H9 (cell line): ENCODE measurements around the gene NEGR1. TPM values are rescaled to one million over a fixed set of nuclear protein-coding genes. Genes with fewer than 3 reads are reported as not detected.

Experiments
- DNase-seq: peaks from one replicate; pipeline ENCODE4 v3.0.0-alpha.2; 2017
- H2AFZ ChIP-seq: one replicate; pipeline ENCODE4 v1.6.1; 2013; ENCODE audit warnings: mild to moderate bottlenecking, low read length, control low read depth, moderate library complexity
- H2AK5ac ChIP-seq: 2 replicates; pipeline ENCODE4 v1.6.1; 2013; ENCODE audit warnings: low read length, control low read depth, mixed read lengths; ENCODE audit not compliant: insufficient read length
- H2BK120ac ChIP-seq: one replicate; pipeline ENCODE4 v1.6.1; 2013; ENCODE audit warnings: low read depth, mild to moderate bottlenecking, low read length, control low read depth, inconsistent platforms; ENCODE audit not compliant: poor library complexity, severe bottlenecking
- H2BK12ac ChIP-seq: 2 replicates; pipeline ENCODE4 v1.6.1; 2013; ENCODE audit warnings: low read length, control low read depth, mixed read lengths, low read depth; ENCODE audit not compliant: insufficient read length
- H2BK15ac ChIP-seq: 2 replicates; pipeline ENCODE4 v1.6.1; 2013; ENCODE audit warnings: low read depth, low read length, control low read depth
- H2BK20ac ChIP-seq: one replicate; pipeline ENCODE4 v1.6.1; 2013; ENCODE audit warnings: low read depth, mild to moderate bottlenecking, low read length, control low read depth, inconsistent platforms; ENCODE audit not compliant: poor library complexity, severe bottlenecking
- H2BK5ac ChIP-seq: 2 replicates; pipeline ENCODE4 v1.6.1; 2013; ENCODE audit warnings: low read length, control low read depth, mixed read lengths; ENCODE audit not compliant: insufficient read length
- H3K14ac ChIP-seq: 2 replicates; pipeline ENCODE4 v1.6.1; 2013; ENCODE audit warnings: low read length, control low read depth; ENCODE audit not compliant: insufficient read depth
- H3K18ac ChIP-seq: 2 replicates; pipeline ENCODE4 v1.6.1; 2013; ENCODE audit warnings: low read depth, mild to moderate bottlenecking, mixed read lengths, low read length, control low read depth; ENCODE audit not compliant: insufficient read length
- H3K23ac ChIP-seq: 2 replicates; pipeline ENCODE4 v1.6.1; 2013; ENCODE audit warnings: low read length, control low read depth, mixed read lengths, low read depth; ENCODE audit not compliant: insufficient read length
- H3K23me2 ChIP-seq: 2 replicates; pipeline ENCODE4 v1.6.1; 2013; ENCODE audit warnings: low read depth, mild to moderate bottlenecking, mixed read lengths, low read length, control low read depth; ENCODE audit not compliant: insufficient read length, poor library complexity, severe bottlenecking
- H3K27ac ChIP-seq: 2 replicates; pipeline ENCODE4 v1.5.1; 2013; ENCODE audit warnings: low read length, control low read depth, mixed read lengths, low read depth; ENCODE audit not compliant: insufficient read length
- H3K27me3 ChIP-seq: 2 replicates; pipeline ENCODE4 v1.6.1; 2013; ENCODE audit warnings: low read length, control low read depth, inconsistent platforms; ENCODE audit not compliant: insufficient read depth
- H3K4ac ChIP-seq: 2 replicates; pipeline ENCODE4 v1.6.1; 2013; ENCODE audit warnings: low read depth, mild to moderate bottlenecking, control low read depth, inconsistent platforms, low read length, moderate library complexity
- H3K4me1 ChIP-seq: 2 replicates; pipeline ENCODE4 v1.6.1; 2013; ENCODE audit warnings: low read length, control low read depth, inconsistent platforms; ENCODE audit not compliant: insufficient read depth
- H3K4me2 ChIP-seq: 2 replicates; pipeline ENCODE4 v1.6.1; 2013; ENCODE audit warnings: low read length, control low read depth, mixed read lengths; ENCODE audit not compliant: insufficient read length, insufficient read depth
- H3K56ac ChIP-seq: 2 replicates; pipeline ENCODE4 v1.6.1; 2013; ENCODE audit warnings: low read depth, mild to moderate bottlenecking, mixed read lengths, low read length, control low read depth; ENCODE audit not compliant: insufficient read length
- H3K79me1 ChIP-seq: 2 replicates; pipeline ENCODE4 v1.6.1; 2013; ENCODE audit warnings: low read depth, mild to moderate bottlenecking, moderate library complexity, low read length, control low read depth, inconsistent platforms; ENCODE audit not compliant: insufficient read depth, poor library complexity, severe bottlenecking
- H3K79me2 ChIP-seq: 2 replicates; pipeline ENCODE4 v1.6.1; 2013; ENCODE audit warnings: low read length, control low read depth, inconsistent platforms; ENCODE audit not compliant: insufficient read depth
- H3K9ac ChIP-seq: 2 replicates; pipeline ENCODE4 v1.6.1; 2013; ENCODE audit warnings: low read length, control low read depth, mixed read lengths; ENCODE audit not compliant: insufficient read length; ENCODE audit errors: extremely low read depth
- H3K9me3 ChIP-seq: one replicate; pipeline ENCODE4 v1.6.1; 2013; ENCODE audit warnings: low read depth, low read length, inconsistent platforms; ENCODE audit not compliant: control insufficient read depth
- H3T11ph ChIP-seq: one replicate; pipeline ENCODE4 v1.6.1; 2013; ENCODE audit warnings: mild to moderate bottlenecking, low read length, control low read depth, inconsistent platforms
- H4K20me1 ChIP-seq: one replicate; pipeline ENCODE4 v1.6.1; 2013; ENCODE audit not compliant: control insufficient read depth, insufficient read length, insufficient read depth
- H4K5ac ChIP-seq: 2 replicates; pipeline ENCODE4 v1.6.1; 2013; ENCODE audit warnings: low read depth, mild to moderate bottlenecking, mixed read lengths, low read length, control low read depth; ENCODE audit not compliant: insufficient read length
- H4K8ac ChIP-seq: replicated peaks from 2 replicates; pipeline ENCODE4 v1.6.1; 2013; ENCODE audit warnings: low read length, control low read depth, mixed read lengths, low read depth; ENCODE audit not compliant: insufficient read length
- H4K91ac ChIP-seq: 2 replicates; pipeline ENCODE4 v1.6.1; 2013; ENCODE audit warnings: low read depth, mild to moderate bottlenecking, moderate library complexity, mixed read lengths, low read length, control low read depth; ENCODE audit not compliant: insufficient read length
- H3K27ac Mint-ChIP-seq, 3 experiments: 2 replicates in 2 of 3; 3 replicates in 1 of 3; pipeline ENCODE4 v1.8.0; 2020 to 2021; ENCODE audit warnings: mixed read lengths in 3 of 3, mild to moderate bottlenecking in 1 of 3, moderate library complexity in 1 of 3
- H3K27me3 Mint-ChIP-seq: 2 replicates; pipeline ENCODE4 v1.8.0; 2021; ENCODE audit warnings: low read depth, mild to moderate bottlenecking, moderate library complexity, mixed read lengths
- H3K36me3 Mint-ChIP-seq, 3 experiments: 2 replicates in 2 of 3; 3 replicates in 1 of 3; pipeline ENCODE4 v1.8.0; 2020 to 2021; ENCODE audit warnings: low read depth in 3 of 3, mixed read lengths in 3 of 3; ENCODE audit not compliant: insufficient read depth in 1 of 3
- H3K4me1 Mint-ChIP-seq, 2 experiments: 2 replicates each; pipeline ENCODE4 v1.8.0; 2020; ENCODE audit warnings: mixed read lengths in 2 of 2
- H3K4me3 Mint-ChIP-seq, 2 experiments: 2 replicates in 1 of 2; 3 replicates in 1 of 2; pipeline ENCODE4 v1.8.0; 2020 to 2021; ENCODE audit warnings: mild to moderate bottlenecking in 2 of 2, mixed read lengths in 2 of 2, moderate library complexity in 1 of 2
- H3K9me3 Mint-ChIP-seq, 2 experiments: 2 replicates in 1 of 2; 3 replicates in 1 of 2; pipeline ENCODE4 v1.8.0; 2020; ENCODE audit warnings: mild to moderate bottlenecking in 2 of 2, mixed read lengths in 2 of 2, moderate library complexity in 1 of 2
- CTCF ChIP-seq: fragments of 200-600 bp; sonication (generic); conservative IDR thresholded peaks from 3 replicates; pipeline ENCODE4 v1.8.0; 2021; ENCODE audit warnings: antibody characterized with exemption, mild to moderate bottlenecking
- WGBS: extraction: QIAGEN DNeasy Blood & Tissue Kit; methylation state at CpG from one replicate; pipeline ENCODE4 v1.1.7; 2013; ENCODE audit warnings: missing lambda C conversion rate, low lambda C conversion rate, mixed read lengths; ENCODE audit not compliant: insufficient read length; ENCODE audit errors: extremely low coverage; 5-methylcytosine and 5-hydroxymethylcytosine counted together
- total RNA-seq: library from RNA; stranded (reverse); gene quantifications from 2 replicates; pipeline ENCODE4 v1.2.1, GENCODE V29; 2021

Gene NEGR1
- total RNA-seq, 1 experiment from 2014 or later: 0.13 TPM

GRCh38 chr1:71448444-71448843 lies 833.9 kb downstream of the NEGR1 start:
- Histone ChIP-seq H3K23ac (no peak overlapping the region), H3K4ac (no peak overlapping the region), H2BK15ac (no peak overlapping the region), H3K9ac (no peak overlapping the region), H3K27me3 (no peaks in the 10 kb centered on the region), H2BK120ac (no peak overlapping the region), H3K4me1 (no peaks in the 10 kb centered on the region), H3K9me3 (no peaks in the 10 kb centered on the region), H3K14ac (no peak overlapping the region), H3T11ph (no peak overlapping the region), H4K8ac (no peak overlapping the region), H3K79me1 (no peaks in the 10 kb centered on the region), H2AK5ac (no peak overlapping the region), H2AFZ (no peak overlapping the region), H3K23me2 (no peaks in the 10 kb centered on the region), H4K5ac (no peak overlapping the region), H2BK12ac (no peak overlapping the region), H4K91ac (no peak overlapping the region), H3K79me2 (no peaks in the 10 kb centered on the region), H3K56ac (no peak overlapping the region), H3K18ac (no peak overlapping the region), H4K20me1 (no peaks in the 10 kb centered on the region), H3K27ac (no peak overlapping the region), H2BK20ac (no peak overlapping the region), H2BK5ac (no peak overlapping the region), H3K4me2 (no peak overlapping the region)
- Mint-ChIP-seq H3K27ac (no peak overlapping the region), H3K4me3 (no peak overlapping the region), H3K9me3 (no peaks in the 10 kb centered on the region), H3K4me1 (peaks cover 0 to 2% of the 10 kb centered on the region in 2 experiments; a peak in 1 of 4 replicates), H3K36me3 (no peaks in the 10 kb centered on the region), H3K27me3 (peaks cover 1% of the 10 kb centered on the region; the same call in 1 of the 2 replicates)
- WGBS: no CpG with 5 or more reads among the region's 8 CpGs
- TF ChIP-seq CTCF: no peak
- no peak for DNase-seq
